ENCODE results near the gene RHBDD1.

Gene RHBDD1

GRCh38 chr2:227006189-227006897 is 170.5 kb downstream of the RHBDD1 start:
- no peak overlapping the region for H3K4me3 ChIP-seq (ENCODE audit: low read depth, low read length)
- TF ChIP-seq CTCF (IDR thresholded peaks at IDR 0.05; ENCODE audit: borderline replicate concordance, insufficient read depth, low read depth, low read length): no peak

GRCh38 chr2:227007148-227007547 is 171.3 kb downstream of the RHBDD1 start:
- TF ChIP-seq CTCF (IDR thresholded peaks at IDR 0.05; ENCODE audit: borderline replicate concordance, insufficient read depth, low read depth, low read length): no peak
- H3K4me3 ChIP-seq (ENCODE audit: low read depth, low read length): no peak overlapping the region

GRCh38 chr2:227007940-227008339 is 172.1 kb downstream of the RHBDD1 start:
- TF ChIP-seq CTCF (IDR thresholded peaks at IDR 0.05; ENCODE audit: borderline replicate concordance, insufficient read depth, low read depth, low read length): no peak
- H3K4me3 ChIP-seq (ENCODE audit: low read depth, low read length): no peak overlapping the region

GRCh38 chr2:227010433-227010832 is 174.6 kb downstream of the RHBDD1 start:
- no peak overlapping the region for H3K4me3 ChIP-seq (ENCODE audit: low read depth, low read length)
- TF ChIP-seq CTCF (IDR thresholded peaks at IDR 0.05; ENCODE audit: borderline replicate concordance, insufficient read depth, low read depth, low read length): no peak

GRCh38 chr2:227013330-227013729 is 177.5 kb downstream of the RHBDD1 start:
- TF ChIP-seq CTCF (IDR thresholded peaks at IDR 0.05; ENCODE audit: borderline replicate concordance, insufficient read depth, low read depth, low read length): no peak
- H3K4me3 ChIP-seq (ENCODE audit: low read depth, low read length): no peak overlapping the region

GRCh38 chr2:227013881-227014280 is 178.0 kb downstream of the RHBDD1 start:
- TF ChIP-seq CTCF (IDR thresholded peaks at IDR 0.05; ENCODE audit: borderline replicate concordance, insufficient read depth, low read depth, low read length): no peak
- H3K4me3 ChIP-seq (ENCODE audit: low read depth, low read length): no peak overlapping the region

GRCh38 chr2:227016894-227017293 is 181.0 kb downstream of the RHBDD1 start:
- no peak for TF ChIP-seq CTCF (IDR thresholded peaks at IDR 0.05; ENCODE audit: borderline replicate concordance, insufficient read depth, low read depth, low read length)
- H3K4me3 ChIP-seq (ENCODE audit: low read depth, low read length): no peak overlapping the region

All from GM12875 (cell line).